T-helper 2 cell treated with Interferon-gamma antibody and Interleukin-4, amounts not matched to agents 5 μg/mL and 100 μg/mL, for 36 hours (primary cell): ENCODE data around the gene KRT85.

Source experiments
- DNase-seq: peaks from one replicate; pipeline ENCODE4 v3.0.0; 2021; ENCODE audit warnings: low spot score
- H3K27ac Mint-ChIP-seq: one replicate; pipeline ENCODE4 v1.8.0; 2021; ENCODE audit warnings: mild to moderate bottlenecking, mixed read lengths
- H3K27me3 Mint-ChIP-seq: one replicate; pipeline ENCODE4 v1.8.0; 2021; ENCODE audit warnings: low read depth, mixed read lengths
- H3K36me3 Mint-ChIP-seq: one replicate; pipeline ENCODE4 v1.8.0; 2021; ENCODE audit warnings: low read depth, mixed read lengths
- H3K4me1 Mint-ChIP-seq: one replicate; pipeline ENCODE4 v1.8.0; 2021; ENCODE audit warnings: low read depth, mixed read lengths
- H3K4me3 Mint-ChIP-seq: one replicate; pipeline ENCODE4 v1.8.0; 2022; ENCODE audit warnings: mild to moderate bottlenecking, moderate library complexity, mixed read lengths
- H3K9me3 Mint-ChIP-seq: one replicate; pipeline ENCODE4 v1.8.0; 2021; ENCODE audit warnings: mixed read lengths

The KRT85 gene

DNA sequence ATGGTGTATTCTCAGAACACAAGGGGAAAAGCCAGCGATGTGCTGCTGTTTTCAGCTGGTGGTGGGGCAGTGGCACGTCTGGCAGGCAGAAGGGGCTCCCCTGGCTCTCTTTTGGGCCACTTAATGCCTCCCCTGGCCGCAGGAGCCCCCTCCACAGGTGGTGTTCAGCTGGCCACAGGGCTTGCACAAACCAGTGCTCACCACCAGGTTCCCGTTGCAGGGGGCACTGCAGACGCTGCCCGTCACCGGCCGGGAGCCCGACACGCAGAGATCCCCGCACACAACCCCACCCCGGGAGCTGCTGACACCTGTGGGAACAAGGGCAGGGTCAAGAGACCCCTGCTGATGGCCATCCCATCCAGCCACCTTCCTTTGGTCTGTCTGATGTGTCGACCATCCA is 52.8 kb downstream of the KRT85 start:
- H3K4me3 Mint-ChIP-seq = no peak overlapping the region
- no peak for DNase-seq
- no peaks in the 10 kb centered on the region for H3K36me3 Mint-ChIP-seq
- no peak overlapping the region for H3K27ac Mint-ChIP-seq
- H3K9me3 Mint-ChIP-seq = no peaks in the 10 kb centered on the region
- no peaks in the 10 kb centered on the region for H3K4me1 Mint-ChIP-seq
- peaks cover 29% of the 10 kb centered on the region for H3K27me3 Mint-ChIP-seq

DNA sequence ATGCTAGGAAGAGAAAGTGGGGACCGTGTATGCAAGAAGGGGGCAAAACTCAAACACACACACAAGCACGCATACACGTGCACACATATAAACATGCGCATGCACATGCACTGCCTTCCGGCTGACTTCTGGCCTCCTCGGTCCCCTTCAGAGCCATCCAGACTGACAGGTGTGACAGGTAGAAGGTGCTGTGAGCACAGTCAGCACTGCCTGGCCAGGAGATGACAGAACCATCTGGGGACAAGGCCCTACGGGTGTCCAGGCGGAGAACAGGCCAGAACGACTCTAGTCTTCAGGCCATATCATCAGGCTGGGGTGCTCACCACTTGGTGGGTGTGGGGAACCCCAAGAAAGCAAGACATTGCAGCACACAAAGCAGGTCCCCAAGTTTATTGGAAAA is 53.4 kb downstream of the KRT85 start:
- Mint-ChIP-seq H3K36me3 (no peaks in the 10 kb centered on the region), H3K4me1 (peaks cover under 1% of the 10 kb centered on the region), H3K27me3 (peaks cover 34% of the 10 kb centered on the region), H3K27ac (no peak overlapping the region), H3K9me3 (no peaks in the 10 kb centered on the region), H3K4me3 (no peak overlapping the region)
- DNase-seq = no peak

DNA sequence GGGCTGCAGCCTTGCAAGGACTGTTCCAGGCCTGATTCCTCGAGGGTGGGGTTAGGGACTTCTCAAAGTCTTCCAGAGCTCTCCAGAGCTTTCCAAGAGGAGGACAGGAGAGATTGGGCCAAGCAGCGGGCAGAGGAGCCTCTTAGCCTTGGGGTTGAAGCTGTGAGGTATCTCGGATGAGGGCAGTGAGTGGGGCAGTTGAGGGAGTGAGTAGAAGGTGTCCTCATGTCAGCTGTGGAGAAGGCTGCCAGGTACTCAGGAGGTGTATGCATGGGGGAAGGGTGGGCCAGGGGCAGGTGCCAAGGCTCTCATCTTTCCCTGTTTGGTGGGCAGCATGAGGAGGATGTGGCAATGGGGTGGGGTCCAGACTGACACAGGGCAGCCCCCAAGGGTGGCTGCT is 53.8 kb downstream of the KRT85 start:
- Mint-ChIP-seq H3K4me1 (peaks cover 4% of the 10 kb centered on the region), H3K9me3 (no peaks in the 10 kb centered on the region), H3K27ac (no peak overlapping the region), H3K4me3 (no peak overlapping the region), H3K27me3 (peaks cover 37% of the 10 kb centered on the region), H3K36me3 (no peaks in the 10 kb centered on the region)
- DNase-seq = no peak

DNA sequence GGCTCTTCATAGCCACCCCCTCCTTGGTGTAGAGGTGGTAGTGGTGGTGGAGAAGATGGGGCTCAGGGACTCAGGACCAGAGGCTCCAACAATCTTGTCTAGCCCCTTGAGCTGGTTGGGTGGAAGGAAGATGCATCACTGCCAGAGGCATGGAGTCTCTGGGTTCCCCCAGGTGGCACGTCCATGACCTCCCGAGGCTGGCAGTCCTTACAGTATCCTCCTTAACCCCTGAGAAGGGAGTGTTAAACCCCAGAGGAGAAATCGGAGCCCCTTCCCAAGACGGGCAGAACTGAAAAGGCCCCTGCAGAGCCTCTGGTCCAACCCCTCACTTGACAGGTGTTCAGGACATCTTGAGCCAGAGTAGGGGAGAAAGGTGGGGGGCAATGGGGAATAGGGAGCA is 55.2 kb downstream of the KRT85 start:
- Mint-ChIP-seq H3K27me3 (peaks cover 46% of the 10 kb centered on the region), H3K9me3 (no peaks in the 10 kb centered on the region), H3K4me3 (no peak overlapping the region), H3K36me3 (no peaks in the 10 kb centered on the region), H3K4me1 (peaks cover 4% of the 10 kb centered on the region), H3K27ac (no peak overlapping the region)
- DNase-seq = no peak

DNA sequence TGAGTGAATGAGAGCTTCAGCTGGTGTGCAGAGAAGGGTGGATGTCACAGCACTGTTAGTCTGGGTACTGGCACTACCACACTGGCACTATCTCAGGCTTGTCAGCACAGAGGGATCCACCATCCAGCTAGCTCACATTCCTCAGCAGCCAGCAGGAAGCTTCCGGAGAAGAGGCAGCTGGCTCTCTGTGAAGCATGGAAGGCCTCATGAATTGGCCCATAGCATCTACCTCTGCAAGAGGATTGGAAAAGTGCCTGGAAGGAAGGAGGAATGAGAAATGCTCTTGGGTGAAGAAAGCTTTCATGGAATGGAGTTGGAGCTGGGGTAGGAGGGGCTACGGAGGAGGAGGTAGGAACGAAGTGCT is 56.0 kb downstream of the KRT85 start:
- H3K4me1 Mint-ChIP-seq = peaks cover 4% of the 10 kb centered on the region
- no peak overlapping the region for H3K27ac Mint-ChIP-seq
- no peak overlapping the region for H3K4me3 Mint-ChIP-seq
- no peaks in the 10 kb centered on the region for H3K9me3 Mint-ChIP-seq
- no peaks in the 10 kb centered on the region for H3K36me3 Mint-ChIP-seq
- DNase-seq = no peak
- peaks cover 55% of the 10 kb centered on the region for H3K27me3 Mint-ChIP-seq

DNA sequence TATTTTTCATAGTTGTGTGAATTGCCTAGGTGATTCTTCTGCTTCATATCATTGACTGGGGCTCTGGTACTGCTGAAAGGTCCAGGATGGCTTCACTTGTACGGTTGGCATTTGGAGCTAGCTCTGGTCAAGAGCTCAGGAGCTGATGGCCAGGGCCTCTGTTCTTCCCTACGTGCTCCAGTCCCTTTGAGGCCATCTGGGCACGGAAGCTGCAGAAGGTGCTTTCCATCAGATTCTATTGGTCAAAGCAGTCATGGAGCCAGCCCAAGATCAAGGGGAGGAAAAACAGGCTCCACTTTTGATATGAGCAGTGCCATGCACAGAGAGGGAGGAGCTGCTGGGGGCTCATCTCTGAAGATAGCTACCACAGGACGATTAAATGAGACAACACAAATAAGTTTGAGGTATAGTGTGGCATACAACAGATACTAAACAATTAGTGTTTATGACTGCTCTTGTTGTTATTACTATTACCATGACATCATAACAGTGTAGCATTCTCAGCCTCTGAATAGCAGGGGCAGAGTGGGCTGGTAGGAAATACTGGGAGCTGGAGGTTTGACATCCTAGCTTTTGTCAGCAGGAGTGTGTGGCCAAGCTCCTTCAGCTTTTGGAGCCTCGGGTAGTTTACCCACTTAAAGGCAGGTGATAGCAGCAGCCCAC is 56.5 kb downstream of the KRT85 start:
- Mint-ChIP-seq H3K4me3 (no peak overlapping the region), H3K9me3 (no peaks in the 10 kb centered on the region), H3K4me1 (peaks cover 4% of the 10 kb centered on the region), H3K27ac (no peak overlapping the region), H3K27me3 (peaks cover 60% of the 10 kb centered on the region), H3K36me3 (no peaks in the 10 kb centered on the region)
- DNase-seq = no peak
